Stimulated activated memory B cell treated with anti-CD40 and anti-IgM and Interleukin-4, amounts not matched to agents 10 μg/mL and 1 μg/mL and 100 μg/mL, for 72 hours (primary cell): ENCODE data around the gene MLNR.

ENCODE experiments used
- ATAC-seq: fragments of 150-1000 bp; cut with Tn5 transposase; 2 replicates; pipeline ENCODE4 v1.10.0; 2021
- H3K27ac Mint-ChIP-seq: one replicate; pipeline ENCODE4 v1.8.0; 2022; ENCODE audit warnings: mild to moderate bottlenecking, mixed read lengths
- H3K27me3 Mint-ChIP-seq: one replicate; pipeline ENCODE4 v1.8.0; 2022; ENCODE audit warnings: mixed read lengths
- H3K36me3 Mint-ChIP-seq: one replicate; pipeline ENCODE4 v1.8.0; 2022; ENCODE audit warnings: mixed read lengths
- H3K4me1 Mint-ChIP-seq: one replicate; pipeline ENCODE4 v1.8.0; 2022; ENCODE audit warnings: mixed read lengths
- H3K4me3 Mint-ChIP-seq: one replicate; pipeline ENCODE4 v1.8.0; 2022; ENCODE audit warnings: mild to moderate bottlenecking, moderate library complexity, mixed read lengths
- H3K9me3 Mint-ChIP-seq: one replicate; pipeline ENCODE4 v1.8.0; 2022; ENCODE audit warnings: mixed read lengths

The MLNR gene

DNA sequence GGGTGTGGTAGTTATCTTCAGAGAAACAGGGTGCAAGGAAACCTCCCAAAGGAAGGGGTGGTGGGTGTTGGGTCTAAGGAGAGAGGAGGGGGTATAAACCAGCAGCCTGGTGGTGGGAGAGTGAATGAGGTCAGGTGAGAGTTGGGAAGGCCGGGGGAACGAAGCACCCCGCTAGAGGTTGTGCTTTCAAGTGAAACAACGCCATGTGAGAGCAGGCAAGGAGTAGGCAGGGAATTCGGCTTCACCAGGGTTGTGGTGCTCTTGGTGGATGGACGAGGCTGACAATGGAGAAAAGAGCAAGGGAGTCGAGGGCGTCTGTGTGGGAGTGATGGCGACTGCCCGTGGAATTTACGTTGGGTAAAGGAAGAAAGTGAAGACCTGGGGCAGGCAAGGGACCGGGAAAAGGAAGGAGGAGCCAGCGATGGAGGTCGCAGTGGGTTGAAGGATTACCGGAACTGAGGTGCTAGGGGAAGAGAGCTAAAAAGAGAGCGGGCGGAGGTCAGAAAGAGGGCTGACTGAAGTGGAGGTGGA lies 2.1 kb upstream of the MLNR start:
- Mint-ChIP-seq H3K27me3 (peaks cover 60% of the 10 kb centered on the region), H3K36me3 (peaks cover 6% of the 10 kb centered on the region), H3K4me3 (no peak overlapping the region), H3K27ac (no peak overlapping the region), H3K4me1 (peaks cover 31% of the 10 kb centered on the region), H3K9me3 (peaks cover 7% of the 10 kb centered on the region)
- no peak for ATAC-seq

DNA sequence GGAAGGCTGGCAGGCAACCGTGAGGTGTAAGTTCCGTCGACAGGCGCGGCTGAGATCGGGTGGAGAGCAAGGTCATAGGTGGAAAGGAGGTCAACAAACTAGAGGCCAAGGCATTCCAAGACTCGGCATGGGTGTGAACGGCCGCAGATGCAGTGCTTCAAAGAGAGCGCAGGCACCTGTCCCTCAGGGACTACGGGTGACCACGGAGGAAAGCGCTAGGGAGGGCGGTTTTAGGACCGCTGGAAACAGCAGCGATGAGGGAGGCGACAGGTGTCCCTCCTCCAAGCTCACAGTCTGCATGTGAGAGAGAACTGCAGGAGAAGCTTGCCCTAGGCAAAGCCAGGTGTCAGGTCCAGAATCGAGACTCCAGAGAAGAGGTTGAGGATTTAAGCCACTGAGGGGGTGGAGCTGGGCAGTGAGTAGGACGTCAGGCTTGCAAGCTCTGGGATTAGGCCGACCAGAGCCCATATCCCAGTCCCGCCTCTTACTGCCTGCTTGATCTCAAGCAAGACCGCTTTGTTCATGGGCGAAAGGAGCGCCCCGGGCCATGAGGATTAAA lies 1.6 kb upstream of the MLNR start:
- Mint-ChIP-seq H3K9me3 (peaks cover 7% of the 10 kb centered on the region), H3K4me1 (peaks cover 29% of the 10 kb centered on the region), H3K27ac (no peak overlapping the region), H3K27me3 (peaks cover 60% of the 10 kb centered on the region), H3K36me3 (peaks cover 6% of the 10 kb centered on the region), H3K4me3 (no peak overlapping the region)
- no peak for ATAC-seq

DNA sequence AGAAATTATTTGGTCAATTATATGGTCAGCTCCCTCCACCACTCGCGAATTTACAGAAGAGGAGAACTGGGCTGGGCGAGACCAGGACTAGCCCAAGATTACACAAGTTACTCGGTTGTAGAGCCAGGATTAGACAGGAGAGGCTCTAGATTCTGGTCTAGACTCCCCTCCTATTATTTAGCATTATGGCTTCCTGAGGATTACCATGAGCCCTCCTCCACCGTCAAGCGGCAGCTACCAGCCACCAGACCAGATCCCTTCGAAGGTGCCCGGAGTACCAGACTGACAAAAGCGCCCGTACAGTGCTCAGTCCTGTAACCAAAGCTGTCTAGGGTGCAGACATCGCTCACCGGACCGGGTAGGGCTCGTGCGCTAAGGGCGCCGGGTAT lies 497 bp upstream of the MLNR start:
- peaks cover 60% of the 10 kb centered on the region for H3K27me3 Mint-ChIP-seq
- no peak for ATAC-seq
- peaks cover 7% of the 10 kb centered on the region for H3K9me3 Mint-ChIP-seq
- H3K36me3 Mint-ChIP-seq, result peaks cover 6% of the 10 kb centered on the region
- H3K4me1 Mint-ChIP-seq, result peaks cover 18% of the 10 kb centered on the region
- no peak overlapping the region for H3K4me3 Mint-ChIP-seq
- H3K27ac Mint-ChIP-seq, result peak overlapping the region; percentile 58

DNA sequence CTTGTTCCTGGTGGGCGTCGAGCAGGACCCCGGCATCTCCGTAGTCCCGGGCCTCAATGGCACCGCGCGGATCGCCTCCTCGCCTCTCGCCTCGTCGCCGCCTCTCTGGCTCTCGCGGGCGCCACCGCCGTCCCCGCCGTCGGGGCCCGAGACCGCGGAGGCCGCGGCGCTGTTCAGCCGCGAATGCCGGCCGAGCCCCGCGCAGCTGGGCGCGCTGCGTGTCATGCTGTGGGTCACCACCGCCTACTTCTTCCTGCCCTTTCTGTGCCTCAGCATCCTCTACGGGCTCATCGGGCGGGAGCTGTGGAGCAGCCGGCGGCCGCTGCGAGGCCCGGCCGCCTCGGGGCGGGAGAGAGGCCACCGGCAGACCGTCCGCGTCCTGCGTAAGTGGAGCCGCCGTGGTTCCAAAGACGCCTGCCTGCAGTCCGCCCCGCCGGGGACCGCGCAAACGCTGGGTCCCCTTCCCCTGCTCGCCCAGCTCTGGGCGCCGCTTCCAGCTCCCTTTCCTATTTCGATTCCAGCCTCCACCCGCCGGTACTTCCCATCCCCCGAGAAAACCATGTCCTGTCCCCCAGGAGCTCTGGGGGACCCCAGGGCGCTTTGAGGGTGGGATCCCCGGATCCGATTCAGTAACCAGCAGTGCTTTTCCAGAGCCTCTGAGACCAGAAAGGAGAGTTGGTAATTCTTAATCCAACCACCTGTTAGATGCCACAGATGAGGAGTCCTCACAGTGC lies 885 bp downstream of the MLNR start:
- Mint-ChIP-seq H3K4me1 (peaks cover 12% of the 10 kb centered on the region), H3K4me3 (peak overlapping the region; percentile 62), H3K27me3 (peaks cover 60% of the 10 kb centered on the region), H3K27ac (no peak overlapping the region), H3K9me3 (peaks cover 7% of the 10 kb centered on the region), H3K36me3 (peaks cover 6% of the 10 kb centered on the region)
- no peak for ATAC-seq

DNA sequence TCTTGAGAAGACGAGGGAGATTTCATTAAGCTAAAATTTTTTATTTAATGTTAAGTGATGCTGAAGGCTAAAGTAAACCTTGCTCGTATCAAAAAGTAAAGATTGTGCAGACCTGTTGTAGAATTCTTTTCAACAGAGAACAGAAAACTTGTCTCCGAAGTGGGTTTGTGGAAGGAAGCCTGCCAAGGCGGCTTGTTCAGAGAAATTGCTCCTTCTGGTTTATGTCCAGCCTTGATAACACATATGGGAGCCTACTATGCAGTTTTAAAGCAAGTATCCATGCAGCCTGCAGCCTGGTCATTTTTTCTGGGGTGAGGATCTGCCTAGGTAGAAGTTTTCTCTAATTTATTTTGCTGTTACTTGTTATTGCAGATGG lies 1.4 kb downstream of the MLNR start:
- Mint-ChIP-seq H3K27ac (no peak overlapping the region), H3K4me3 (no peak overlapping the region), H3K4me1 (peaks cover 12% of the 10 kb centered on the region), H3K9me3 (peaks cover 7% of the 10 kb centered on the region), H3K36me3 (peaks cover 6% of the 10 kb centered on the region), H3K27me3 (peaks cover 56% of the 10 kb centered on the region)
- no peak for ATAC-seq

DNA sequence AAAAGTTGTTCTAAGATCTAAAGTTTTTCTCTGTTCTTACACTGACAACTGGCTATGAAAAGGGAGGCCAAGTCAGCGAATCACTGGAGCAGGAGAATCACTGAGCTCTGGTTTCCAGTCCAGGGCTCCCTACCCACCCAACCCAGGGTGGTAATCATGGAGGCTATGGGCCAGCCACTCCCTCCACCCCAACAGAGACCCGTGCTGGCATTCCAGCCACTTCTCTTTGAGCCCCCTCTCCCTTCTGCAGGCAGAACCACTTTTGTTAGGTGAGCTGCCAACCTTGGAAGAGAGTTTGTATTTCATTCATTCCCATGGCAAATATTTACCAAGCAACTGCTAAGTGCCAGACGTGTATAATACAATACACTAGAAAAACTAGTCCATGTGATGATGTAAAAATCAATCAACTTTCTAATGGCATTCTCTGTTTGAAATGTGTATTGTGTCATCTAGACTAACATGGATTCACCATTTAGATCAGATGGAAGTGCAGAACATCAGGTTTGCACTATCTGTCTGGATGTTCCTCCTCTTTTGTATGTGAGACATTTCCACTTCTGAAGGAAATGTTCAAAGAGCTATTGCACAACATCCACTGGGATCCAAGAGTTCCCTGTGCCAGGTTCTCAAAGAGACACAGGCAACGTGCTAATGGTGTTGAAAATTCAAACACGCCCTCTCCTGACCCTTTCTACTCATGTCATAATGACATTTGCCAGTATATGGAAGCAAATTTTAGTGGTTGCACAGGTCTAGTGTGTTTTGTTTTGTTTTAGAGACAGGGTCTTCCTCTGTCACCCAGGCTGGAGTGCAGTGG lies 5.3 kb downstream of the MLNR start:
- peaks cover 5% of the 10 kb centered on the region for H3K4me1 Mint-ChIP-seq
- no peaks in the 10 kb centered on the region for H3K36me3 Mint-ChIP-seq
- no peak for ATAC-seq
- H3K27me3 Mint-ChIP-seq, result peaks cover 31% of the 10 kb centered on the region
- no peak overlapping the region for H3K4me3 Mint-ChIP-seq
- no peak overlapping the region for H3K27ac Mint-ChIP-seq
- H3K9me3 Mint-ChIP-seq, result no peaks in the 10 kb centered on the region

DNA sequence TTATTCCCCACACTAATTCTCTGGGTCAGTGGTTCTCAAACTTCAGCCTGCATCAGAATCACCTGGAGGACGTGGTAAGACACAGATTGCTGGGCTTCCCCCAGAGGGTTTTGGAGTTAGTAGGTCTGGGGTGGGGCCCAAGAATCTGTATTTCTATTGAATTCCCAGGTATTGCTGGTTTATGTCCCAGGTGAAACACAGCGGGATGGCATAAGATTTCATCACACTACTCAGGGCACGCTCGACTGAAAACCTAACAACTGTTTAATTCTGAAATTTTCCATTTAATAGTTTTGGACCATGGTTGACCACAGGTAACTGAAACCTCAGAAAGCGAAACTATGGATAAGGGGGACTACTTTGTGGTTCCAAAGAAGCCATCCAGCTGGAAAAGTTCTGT lies 6.5 kb downstream of the MLNR start:
- H3K9me3 Mint-ChIP-seq, result no peaks in the 10 kb centered on the region
- H3K27me3 Mint-ChIP-seq, result peaks cover 19% of the 10 kb centered on the region
- H3K27ac Mint-ChIP-seq, result no peak overlapping the region
- H3K36me3 Mint-ChIP-seq, result no peaks in the 10 kb centered on the region
- H3K4me1 Mint-ChIP-seq, result no peaks in the 10 kb centered on the region
- no peak overlapping the region for H3K4me3 Mint-ChIP-seq
- ATAC-seq, result no peak

DNA sequence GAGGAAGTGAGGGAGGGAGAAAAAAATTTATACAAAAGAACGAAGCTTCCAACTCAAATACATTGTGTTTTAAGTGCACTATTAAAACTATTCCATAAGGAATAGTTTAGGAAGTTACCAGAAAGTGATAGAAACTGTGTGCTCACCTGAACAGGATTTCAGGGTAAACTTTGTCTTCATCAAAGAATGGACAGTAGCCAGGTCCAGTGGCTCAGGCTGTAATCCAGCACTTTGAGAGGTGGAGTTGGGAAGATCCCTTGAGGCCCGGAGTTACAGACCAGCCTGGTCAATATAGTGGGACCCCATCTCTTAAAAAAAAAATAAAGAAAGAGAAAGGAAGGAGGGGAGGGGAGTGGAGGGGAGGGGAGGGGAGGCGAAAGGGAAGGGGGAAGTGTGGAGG lies 14.6 kb downstream of the MLNR start:
- H3K4me1 Mint-ChIP-seq, result peaks cover 7% of the 10 kb centered on the region
- H3K27ac Mint-ChIP-seq, result no peak overlapping the region
- no peaks in the 10 kb centered on the region for H3K36me3 Mint-ChIP-seq
- ATAC-seq, result no peak
- no peaks in the 10 kb centered on the region for H3K9me3 Mint-ChIP-seq
- H3K4me3 Mint-ChIP-seq, result no peak overlapping the region
- no peaks in the 10 kb centered on the region for H3K27me3 Mint-ChIP-seq

DNA sequence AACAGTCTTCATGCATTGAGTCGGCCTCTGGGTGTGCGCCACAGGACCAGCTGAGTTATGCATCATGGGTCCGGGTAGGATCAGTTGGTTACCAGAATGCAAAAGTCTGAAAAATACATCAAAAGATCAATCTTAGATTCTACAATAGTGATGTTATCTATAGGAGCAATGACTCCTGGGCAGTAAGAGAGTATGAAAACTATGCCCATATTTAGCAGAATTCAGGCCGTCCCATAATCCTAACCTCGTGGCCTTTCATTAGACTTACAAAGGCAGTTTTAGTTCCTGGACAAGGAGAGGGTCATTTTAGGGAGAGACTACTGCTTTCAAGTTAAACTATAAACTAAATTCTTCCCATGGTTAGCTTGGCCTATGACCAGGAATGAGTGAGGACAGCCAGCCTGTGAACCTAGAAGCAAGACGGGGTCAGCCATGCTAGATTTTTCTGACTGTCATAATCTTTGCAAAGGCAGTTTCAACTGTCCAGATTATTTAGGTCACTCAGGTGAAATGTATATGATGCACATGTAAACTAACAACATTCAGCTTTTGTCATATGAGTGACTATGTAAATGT lies 15.8 kb downstream of the MLNR start:
- H3K9me3 Mint-ChIP-seq, result no peaks in the 10 kb centered on the region
- H3K4me1 Mint-ChIP-seq, result peaks cover 7% of the 10 kb centered on the region
- no peak overlapping the region for H3K27ac Mint-ChIP-seq
- H3K36me3 Mint-ChIP-seq, result no peaks in the 10 kb centered on the region
- ATAC-seq, result no peak
- no peak overlapping the region for H3K4me3 Mint-ChIP-seq
- no peaks in the 10 kb centered on the region for H3K27me3 Mint-ChIP-seq

DNA sequence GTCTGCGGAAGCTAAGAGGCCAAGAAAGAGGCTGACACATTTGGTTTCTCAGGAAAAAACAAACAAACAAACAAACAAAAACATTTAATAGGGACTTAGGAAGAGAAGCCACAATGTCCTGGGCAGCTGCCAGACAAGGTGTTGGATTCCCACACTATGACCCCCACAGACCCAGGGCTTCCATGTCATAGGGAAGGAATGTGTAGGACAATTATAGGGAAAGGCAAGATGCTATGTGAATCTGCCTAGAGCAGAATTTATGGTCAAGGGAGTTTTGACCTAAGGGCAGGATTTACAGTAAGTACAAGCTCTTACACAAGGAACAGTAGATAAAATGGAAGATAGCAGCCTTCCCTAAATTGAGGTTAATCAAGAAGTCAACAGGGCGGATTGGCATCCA lies 18.5 kb downstream of the MLNR start:
- H3K27me3 Mint-ChIP-seq, result no peaks in the 10 kb centered on the region
- peaks cover 7% of the 10 kb centered on the region for H3K4me1 Mint-ChIP-seq
- H3K36me3 Mint-ChIP-seq, result no peaks in the 10 kb centered on the region
- no peak for ATAC-seq
- no peak overlapping the region for H3K4me3 Mint-ChIP-seq
- no peak overlapping the region for H3K27ac Mint-ChIP-seq
- H3K9me3 Mint-ChIP-seq, result no peaks in the 10 kb centered on the region

DNA sequence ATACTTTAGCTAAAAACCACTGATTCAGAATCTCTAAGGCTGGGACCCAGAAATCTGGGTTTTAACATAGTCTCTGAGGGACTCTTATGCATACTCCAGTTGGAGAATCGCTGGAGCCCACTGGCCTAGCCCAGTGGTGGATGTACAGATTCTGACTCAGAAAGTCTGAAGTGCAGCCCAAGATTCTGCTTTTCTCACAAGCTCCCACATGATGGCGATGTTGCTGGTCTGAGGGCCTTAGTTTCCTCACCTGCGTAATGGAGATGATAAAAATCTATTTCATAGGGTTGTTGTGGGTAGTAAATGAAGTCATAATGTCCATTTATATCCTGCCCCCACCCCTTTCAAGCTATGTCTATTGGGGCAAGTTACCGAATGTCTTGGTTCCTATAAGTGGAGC lies 19.9 kb downstream of the MLNR start:
- Mint-ChIP-seq H3K4me3 (no peak overlapping the region), H3K27ac (no peak overlapping the region), H3K9me3 (no peaks in the 10 kb centered on the region), H3K4me1 (no peaks in the 10 kb centered on the region), H3K36me3 (no peaks in the 10 kb centered on the region), H3K27me3 (no peaks in the 10 kb centered on the region)
- peak; percentile 43 for ATAC-seq

DNA sequence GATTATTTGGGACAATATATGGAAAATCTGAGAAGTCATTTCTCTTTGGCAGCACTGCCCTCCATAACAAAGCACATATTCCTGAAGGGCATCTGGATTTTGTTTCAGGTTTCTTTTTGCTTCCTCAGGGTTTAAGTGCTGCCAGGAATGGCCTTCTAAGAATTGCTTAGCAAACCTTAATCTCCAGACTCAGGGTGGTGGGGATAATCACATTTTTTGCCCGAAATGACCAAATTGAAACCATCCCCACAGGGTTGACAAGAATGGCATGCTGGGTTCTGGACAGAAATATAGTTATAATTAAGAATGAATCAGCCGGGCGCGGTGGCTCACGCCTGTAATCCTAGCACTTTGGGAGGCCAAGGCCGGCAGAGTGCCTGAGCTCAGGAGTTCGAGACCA lies 21.2 kb downstream of the MLNR start:
- H3K27ac Mint-ChIP-seq, result no peak overlapping the region
- H3K4me3 Mint-ChIP-seq, result no peak overlapping the region
- no peak for ATAC-seq
- H3K36me3 Mint-ChIP-seq, result no peaks in the 10 kb centered on the region
- H3K27me3 Mint-ChIP-seq, result no peaks in the 10 kb centered on the region
- H3K9me3 Mint-ChIP-seq, result no peaks in the 10 kb centered on the region
- H3K4me1 Mint-ChIP-seq, result no peaks in the 10 kb centered on the region

DNA sequence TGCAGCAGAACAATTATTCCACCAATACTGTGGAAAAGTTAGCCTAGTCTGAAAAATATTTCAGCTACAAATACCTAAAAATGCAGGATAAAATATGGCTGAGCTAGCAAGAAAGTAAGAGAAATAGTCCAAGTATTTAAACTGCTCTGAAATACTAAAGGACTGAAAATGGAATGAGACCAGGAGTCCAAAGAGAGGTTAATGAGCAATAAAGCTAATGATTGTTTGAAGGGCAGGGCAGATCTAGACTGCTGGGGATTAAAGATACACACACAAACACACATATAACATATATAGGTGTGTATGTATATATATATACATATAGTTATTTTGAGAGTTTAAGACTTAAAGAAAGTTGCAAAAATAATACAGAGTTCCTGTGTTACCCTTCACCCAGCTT lies 25.0 kb downstream of the MLNR start:
- no peaks in the 10 kb centered on the region for H3K27me3 Mint-ChIP-seq
- no peak overlapping the region for H3K27ac Mint-ChIP-seq
- no peaks in the 10 kb centered on the region for H3K9me3 Mint-ChIP-seq
- H3K36me3 Mint-ChIP-seq, result peaks cover 2% of the 10 kb centered on the region
- H3K4me3 Mint-ChIP-seq, result no peak overlapping the region
- peaks cover 18% of the 10 kb centered on the region for H3K4me1 Mint-ChIP-seq
- no peak for ATAC-seq

DNA sequence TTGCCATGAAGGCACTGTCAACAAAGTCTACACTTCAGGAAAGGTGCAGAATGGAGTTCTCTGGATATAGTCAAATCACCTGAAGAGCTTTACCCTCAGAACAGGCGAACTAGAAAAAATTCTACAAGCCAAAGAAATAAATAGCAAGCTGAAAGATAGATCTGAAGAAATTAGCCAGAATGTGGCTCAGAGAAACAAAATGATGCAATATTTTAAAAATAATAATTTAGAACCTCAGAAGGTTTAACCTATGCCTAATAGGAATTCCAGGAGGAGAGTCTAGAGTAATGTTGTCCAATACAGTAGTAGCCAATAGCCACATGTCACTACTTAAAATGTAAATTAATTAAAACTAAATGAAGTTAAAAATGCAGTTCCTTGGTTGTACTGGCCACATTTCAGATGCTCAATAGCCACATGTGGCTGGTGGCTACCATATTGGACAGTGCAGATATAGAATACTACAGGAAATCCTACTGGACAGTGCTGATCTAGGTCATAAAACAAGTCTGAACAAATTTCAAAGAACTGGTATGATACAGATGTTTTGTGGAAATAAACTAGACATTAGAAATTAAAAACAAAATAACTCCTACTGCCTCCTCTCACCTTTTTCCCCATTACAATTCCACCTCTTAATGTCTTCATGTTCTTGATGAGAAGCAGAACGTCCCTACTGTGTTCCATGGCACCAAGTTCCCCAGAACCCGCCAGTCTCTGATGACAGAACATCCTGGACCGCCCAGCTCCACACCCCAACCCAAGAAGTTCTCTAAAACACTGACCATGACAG lies 26.9 kb downstream of the MLNR start:
- Mint-ChIP-seq H3K4me1 (peaks cover 21% of the 10 kb centered on the region), H3K36me3 (peaks cover 11% of the 10 kb centered on the region), H3K4me3 (peak overlapping the region; percentile 99), H3K9me3 (no peaks in the 10 kb centered on the region), H3K27ac (peak overlapping the region; percentile 95), H3K27me3 (no peaks in the 10 kb centered on the region)
- peak; percentile 71 for ATAC-seq
